IPS-18c (cell line): ENCODE results near the gene ANKRD23.
"Not testable (repeated sequence)": the region's sequence is repeated elsewhere in the genome, so short reads cannot be mapped to it uniquely, and the experiment has no call there.

ENCODE experiments used
- H3K4me3 ChIP-seq: 2 replicates; pipeline ENCODE4 v1.7.0; 2013; ENCODE audit warnings: low read depth, mild to moderate bottlenecking, low read length, moderate library complexity; ENCODE audit not compliant: insufficient read depth
- H3K9me3 ChIP-seq: one replicate; pipeline ENCODE4 v1.6.1; 2013; ENCODE audit warnings: mild to moderate bottlenecking, low read length, moderate library complexity; ENCODE audit not compliant: control insufficient read depth, insufficient read depth

ANKRD23 gene

GRCh38 chr2:96867756-96868554, 24.1 kb upstream of the ANKRD23 start:
- Histone ChIP-seq H3K4me3 (peak overlapping the region; percentile 91), H3K9me3 (no peaks in the 10 kb centered on the region)

GRCh38 chr2:96866986-96867755, 23.4 kb upstream of the ANKRD23 start:
- Histone ChIP-seq H3K4me3 (peak overlapping the region; percentile 91), H3K9me3 (no peaks in the 10 kb centered on the region)

- H3K9me3 ChIP-seq = no peaks in the 10 kb centered on the region
Measured at GRCh38 chr2:96866586-96866985, 22.8 kb upstream of the ANKRD23 start.

GRCh38 chr2:96866149-96866548, 22.3 kb upstream of the ANKRD23 start:
- Histone ChIP-seq H3K4me3 (no peak overlapping the region), H3K9me3 (no peaks in the 10 kb centered on the region)

More at GRCh38 chr2:96866586-96866985, 22.8 kb upstream of the ANKRD23 start:
- H3K4me3 ChIP-seq = no peak overlapping the region

- Histone ChIP-seq H3K4me3 (no peak overlapping the region), H3K9me3 (no peaks in the 10 kb centered on the region)
Measured at GRCh38 chr2:96865654-96866053, 21.8 kb upstream of the ANKRD23 start.

- Histone ChIP-seq H3K4me3 (no peak overlapping the region), H3K9me3 (no peaks in the 10 kb centered on the region)
Measured at GRCh38 chr2:96864343-96865091, 20.7 kb upstream of the ANKRD23 start.

GRCh38 chr2:96863575-96864342, 19.9 kb upstream of the ANKRD23 start:
- no peaks in the 10 kb centered on the region for H3K9me3 ChIP-seq
- H3K4me3 ChIP-seq = no peak overlapping the region

- H3K9me3 ChIP-seq, H3K4me3 ChIP-seq: not testable (repeated sequence)
Measured at GRCh38 chr2:96863056-96863455, 19.2 kb upstream of the ANKRD23 start.

GRCh38 chr2:96861074-96861473, 17.3 kb upstream of the ANKRD23 start:
- Histone ChIP-seq H3K9me3 (no peaks in the 10 kb centered on the region), H3K4me3 (no peak overlapping the region)

- Histone ChIP-seq H3K4me3 (peak overlapping the region; percentile 15; the same call in 1 of the 2 replicates), H3K9me3 (no peaks in the 10 kb centered on the region)
Measured at GRCh38 chr2:96860065-96861029, 16.5 kb upstream of the ANKRD23 start.

GRCh38 chr2:96859681-96860064, 15.9 kb upstream of the ANKRD23 start:
- Histone ChIP-seq H3K4me3 (no peak overlapping the region), H3K9me3 (no peaks in the 10 kb centered on the region)

GRCh38 chr2:96859099-96859649, 15.4 kb upstream of the ANKRD23 start:
- Histone ChIP-seq H3K9me3 (no peaks in the 10 kb centered on the region), H3K4me3 (peak overlapping the region; percentile 56; the same call in 1 of the 2 replicates)

GRCh38 chr2:96857667-96858372, 14.0 kb upstream of the ANKRD23 start, which contains the start of gene ANKRD39:
Gene ANKRD39, minus strand, starts transcription at chr2:96858016. Its CDS starts 29 bp downstream, at chr2:96857987.
- H3K9me3 ChIP-seq = no peaks in the 10 kb centered on the region
- H3K4me3 ChIP-seq = peak within 1 kb of the TSS; percentile 61

- H3K4me3 ChIP-seq = peak overlapping the region; percentile 61
Measured at GRCh38 chr2:96856776-96857666, 13.2 kb upstream of the ANKRD23 start.

More at GRCh38 chr2:96856776-96857666, 13.2 kb upstream of the ANKRD23 start:
- no peaks in the 10 kb centered on the region for H3K9me3 ChIP-seq
